GM21447 (cell line): ENCODE results near the gene PHYKPL.
"Not testable (repeated sequence)": the region's sequence is repeated elsewhere in the genome, so short reads cannot be mapped to it uniquely, and the experiment has no call there.

Source experiments
- ATAC-seq: cut with Tn5 transposase; IDR thresholded peaks from one replicate; pipeline ENCODE4 v1.9.1; 2021; ENCODE audit not compliant: unreplicated experiment

Gene PHYKPL

DNA sequence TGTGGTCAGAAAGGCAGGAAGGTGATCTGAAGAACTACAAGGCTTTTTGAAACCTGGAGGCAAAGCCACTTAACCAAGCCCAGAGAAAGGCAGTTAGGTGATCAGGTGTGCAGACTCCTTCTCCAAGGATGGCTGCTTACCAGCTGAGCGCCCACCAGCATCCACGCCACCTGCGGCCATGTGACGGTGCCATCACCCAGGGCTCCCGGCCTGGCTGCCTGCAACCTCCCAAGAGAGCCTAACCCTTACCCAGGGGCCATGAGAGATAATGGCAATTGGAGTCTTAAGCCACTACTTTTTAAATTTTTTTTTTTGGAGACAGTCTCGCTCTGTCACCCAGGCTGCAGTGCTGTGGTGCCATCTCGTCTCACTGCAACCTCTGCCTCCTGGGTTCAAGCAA lies 33.1 kb upstream of the PHYKPL start:
- no peak for ATAC-seq

DNA sequence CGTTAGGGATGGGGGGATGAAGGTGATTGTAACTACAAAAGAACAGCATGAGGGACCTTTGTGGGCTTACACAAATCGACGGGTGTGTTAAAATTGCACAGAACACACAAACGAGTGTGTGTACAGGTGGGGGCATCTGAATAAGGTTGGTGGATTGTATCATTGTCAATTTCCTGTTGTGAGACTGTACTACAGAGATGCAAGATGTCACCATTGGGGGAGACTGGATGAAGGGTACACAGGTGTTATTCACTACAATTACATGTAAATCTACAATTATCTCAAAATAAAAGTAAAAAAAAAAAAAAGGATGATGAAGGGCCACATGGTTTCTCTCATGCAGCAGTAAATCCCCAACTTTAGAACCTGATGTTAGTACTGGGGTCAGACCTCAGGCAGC lies 31.4 kb upstream of the PHYKPL start:
- no peak for ATAC-seq

DNA sequence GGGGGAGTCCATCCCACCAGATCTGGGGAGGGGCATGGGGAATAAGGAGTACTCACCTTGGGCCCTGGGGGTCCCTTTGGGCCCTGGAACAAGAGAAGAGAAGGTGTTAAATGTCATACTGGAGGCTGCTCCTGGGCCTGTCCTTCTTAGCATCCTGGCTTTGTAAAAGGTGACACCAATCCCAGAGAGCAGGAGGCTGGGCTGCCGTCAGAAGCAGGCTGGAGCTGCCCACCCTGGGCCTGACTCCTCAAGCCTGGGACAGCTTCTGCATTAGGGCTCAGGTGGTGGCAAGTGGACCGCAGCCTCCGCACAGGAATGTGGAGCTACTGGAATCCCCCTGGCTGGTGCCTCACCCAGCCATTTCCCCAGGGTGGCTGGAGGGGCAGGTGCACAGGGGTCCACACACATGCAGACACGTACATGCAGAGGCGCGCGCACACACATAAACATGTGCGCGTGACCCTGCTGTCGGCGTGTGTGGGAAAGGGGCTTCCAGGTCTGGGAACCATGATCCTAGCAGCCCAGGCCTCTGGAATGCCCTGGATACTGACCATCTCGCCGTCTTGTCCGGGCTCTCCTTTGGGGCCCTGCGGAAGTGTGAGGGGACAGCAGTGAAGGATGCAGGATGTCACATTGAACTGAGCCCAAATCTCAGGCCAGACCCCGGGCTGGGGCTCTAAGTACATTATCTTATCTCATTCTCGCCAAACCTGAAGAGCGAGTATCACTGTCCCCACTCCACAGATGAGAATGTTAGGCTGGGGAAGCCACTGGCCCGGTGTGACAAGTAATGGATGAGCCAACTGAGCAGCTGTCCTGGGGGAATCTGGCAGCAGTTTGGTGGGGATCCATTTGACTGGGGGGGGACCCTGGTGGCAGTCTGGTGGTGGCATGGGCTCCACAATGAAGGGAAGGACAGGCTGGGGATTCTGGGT lies 29.3 kb upstream of the PHYKPL start:
- ATAC-seq: no peak

DNA sequence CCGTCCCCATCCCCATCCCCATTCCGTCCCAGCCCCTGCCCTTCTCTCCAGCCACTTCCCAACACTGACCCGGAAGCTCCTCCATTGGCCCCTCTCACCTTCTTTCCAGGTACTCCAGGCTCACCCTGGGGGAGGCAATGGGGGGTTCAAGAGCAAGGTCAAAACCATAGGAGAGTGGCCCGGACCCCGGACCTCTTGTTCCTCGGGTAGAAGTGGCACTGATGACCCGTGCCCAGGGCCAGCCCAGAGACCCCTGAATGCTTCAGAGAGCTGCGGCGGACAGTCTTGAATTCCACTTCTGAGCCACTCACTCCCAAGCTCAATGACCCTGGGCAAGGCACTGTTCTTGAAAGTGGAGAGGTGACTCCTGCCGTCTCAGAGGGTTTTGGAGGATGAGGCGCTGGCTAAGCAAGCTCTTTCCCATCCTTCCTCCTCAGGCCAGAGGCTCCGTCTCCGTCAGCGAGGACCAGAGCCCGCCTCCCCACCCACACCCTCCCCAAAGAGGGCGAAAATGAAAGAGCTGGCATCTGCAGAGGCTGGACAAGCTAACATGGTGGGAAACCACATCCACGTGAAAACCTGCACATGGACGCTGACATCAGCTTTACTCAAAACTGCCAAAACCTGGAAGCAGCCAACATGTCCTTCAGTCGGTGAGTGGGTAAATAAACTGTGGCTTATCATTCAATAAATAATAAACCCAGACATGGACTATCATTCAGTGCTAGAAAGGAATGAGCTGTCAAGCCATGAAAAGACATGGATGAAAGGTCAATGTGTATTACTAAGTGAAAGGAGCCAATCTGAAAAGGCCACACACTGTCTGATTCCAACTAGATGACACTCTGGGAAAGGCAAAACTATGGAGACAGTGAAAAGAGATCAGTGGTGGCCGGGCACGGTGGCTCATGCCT lies 27.3 kb upstream of the PHYKPL start:
- no peak for ATAC-seq

DNA sequence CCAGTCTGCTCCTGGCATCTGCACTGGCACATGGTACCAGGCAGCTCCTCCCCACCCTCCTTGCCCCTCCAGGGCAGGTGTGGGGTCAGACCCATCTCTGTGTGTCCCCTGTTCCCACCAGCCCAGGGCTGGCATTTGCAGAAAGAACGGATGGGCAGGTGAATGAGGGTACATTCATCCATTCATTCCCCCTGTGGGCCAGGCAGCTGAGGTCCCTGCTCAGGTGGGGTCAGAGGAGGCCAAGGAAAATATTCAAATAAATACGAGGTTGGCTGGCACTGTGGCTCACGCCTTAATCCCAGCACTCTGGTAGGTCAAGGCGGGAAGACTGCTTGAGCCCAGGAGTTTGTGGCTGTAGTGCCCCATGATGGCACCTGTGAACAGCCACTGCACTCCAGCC lies 25.0 kb upstream of the PHYKPL start:
- ATAC-seq: no peak

DNA sequence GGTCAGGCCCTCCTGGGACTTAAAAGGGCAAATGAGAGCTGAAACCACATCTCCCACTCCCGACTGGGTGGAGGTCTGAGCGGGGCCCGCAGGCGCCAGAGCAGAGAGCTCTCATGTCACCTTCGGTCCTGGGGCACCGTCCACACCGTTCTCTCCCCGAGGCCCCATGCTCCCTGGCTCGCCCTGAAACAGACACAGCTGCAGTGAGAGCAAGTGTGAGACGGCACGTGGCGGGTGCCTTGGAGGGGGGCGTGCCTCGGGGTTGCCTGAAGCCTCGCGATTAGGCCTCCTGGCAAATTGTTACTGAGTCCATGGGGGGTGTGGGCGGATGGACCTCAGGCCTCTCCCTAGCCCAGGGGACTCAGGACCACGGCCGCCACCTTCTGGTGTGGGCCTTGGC lies 24.1 kb upstream of the PHYKPL start:
- ATAC-seq: no peak

DNA sequence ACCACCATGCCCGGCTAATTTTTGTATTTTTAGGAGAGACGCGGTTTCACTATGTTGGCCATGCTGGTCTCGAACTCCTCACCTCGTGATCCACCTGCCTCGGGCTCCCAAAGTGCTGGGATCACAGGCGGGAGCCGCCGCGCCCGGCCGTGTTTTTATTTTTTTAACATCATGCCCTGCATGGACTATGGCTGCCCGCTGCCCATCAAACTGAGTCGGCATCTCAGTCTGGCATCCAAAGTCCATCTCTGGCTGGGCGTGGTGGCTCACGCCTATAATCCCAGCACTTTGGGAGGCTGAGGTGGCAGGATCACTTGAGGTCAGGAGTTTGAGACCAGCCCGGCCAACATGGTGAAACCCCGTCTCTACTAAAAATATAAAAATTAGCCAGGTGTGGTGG lies 21.0 kb upstream of the PHYKPL start:
- not testable (repeated sequence) for ATAC-seq

DNA sequence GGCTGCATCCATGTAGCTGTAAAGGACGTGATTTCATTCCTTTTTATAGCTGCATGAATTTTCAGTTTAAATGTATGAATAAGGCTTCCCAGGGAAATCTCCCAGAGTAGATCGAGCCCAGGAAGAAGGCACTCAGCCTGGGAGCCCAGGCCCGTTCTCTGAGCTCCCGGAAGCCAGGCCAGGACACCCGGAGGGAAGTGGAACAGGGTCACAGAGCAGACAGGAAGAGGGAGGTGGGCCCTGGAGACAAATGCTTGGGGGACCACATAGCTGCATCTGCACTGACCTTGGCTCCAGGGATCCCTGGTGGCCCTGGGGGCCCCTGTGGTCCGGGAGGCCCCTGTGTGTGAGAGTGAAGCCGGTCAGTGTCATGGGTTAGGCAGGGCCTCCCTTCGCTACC lies 19.7 kb upstream of the PHYKPL start:
- no peak for ATAC-seq

DNA sequence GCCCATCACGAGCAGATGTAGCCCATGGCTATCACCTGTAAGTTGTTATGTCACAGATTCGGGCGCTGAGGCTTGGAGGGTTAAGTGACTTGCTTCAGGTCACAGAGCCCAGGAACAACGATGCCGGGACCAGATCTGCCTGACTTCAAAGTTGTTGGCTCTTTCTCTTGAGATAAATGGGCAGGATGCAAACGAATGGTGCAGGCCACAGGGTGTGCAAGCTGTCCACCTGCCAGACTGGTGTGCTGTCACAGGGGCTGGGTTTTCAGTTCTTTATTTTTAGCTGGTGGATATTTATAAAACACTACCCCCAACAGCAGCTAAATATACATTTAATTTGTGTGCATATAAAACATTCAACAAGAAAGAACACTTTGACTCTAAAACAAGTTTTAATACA lies 17.7 kb upstream of the PHYKPL start:
- ATAC-seq: no peak

DNA sequence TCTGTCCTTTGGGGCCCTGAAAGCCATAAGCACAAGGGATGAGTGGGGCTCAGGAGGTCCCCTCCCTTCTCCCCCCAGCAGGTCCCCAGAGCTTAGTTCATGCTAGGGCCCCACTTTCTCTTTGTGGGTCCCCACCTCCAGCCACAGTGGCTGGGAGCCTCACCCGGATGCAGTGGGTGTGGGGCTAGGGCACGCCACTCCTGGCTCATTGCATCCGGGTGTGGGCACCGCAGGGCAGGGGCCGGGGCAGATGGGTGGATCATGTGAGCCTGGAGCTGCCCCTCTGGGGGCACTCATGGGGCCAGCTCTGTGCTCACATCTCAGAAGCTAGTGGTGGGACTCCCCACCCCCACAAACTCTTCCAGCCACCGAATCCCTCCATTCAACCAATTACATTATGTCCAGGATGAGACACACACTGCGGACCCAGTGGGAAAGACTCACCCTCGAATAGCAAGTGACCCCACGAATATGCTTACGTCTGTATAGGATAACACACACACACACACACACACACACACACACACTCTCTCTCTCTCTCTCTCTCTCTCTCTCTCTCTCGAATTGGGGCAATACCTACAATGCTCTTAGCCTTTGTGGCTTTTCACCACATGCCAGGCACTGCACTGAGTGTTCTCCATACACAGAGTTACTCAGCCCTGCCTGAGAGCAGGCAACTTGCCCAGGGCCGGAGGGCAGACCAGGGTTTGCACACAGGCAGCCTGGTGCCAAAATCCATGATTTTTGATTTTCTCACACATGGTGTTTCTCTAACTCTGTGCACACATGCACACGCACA lies 16.8 kb upstream of the PHYKPL start:
- no peak for ATAC-seq

DNA sequence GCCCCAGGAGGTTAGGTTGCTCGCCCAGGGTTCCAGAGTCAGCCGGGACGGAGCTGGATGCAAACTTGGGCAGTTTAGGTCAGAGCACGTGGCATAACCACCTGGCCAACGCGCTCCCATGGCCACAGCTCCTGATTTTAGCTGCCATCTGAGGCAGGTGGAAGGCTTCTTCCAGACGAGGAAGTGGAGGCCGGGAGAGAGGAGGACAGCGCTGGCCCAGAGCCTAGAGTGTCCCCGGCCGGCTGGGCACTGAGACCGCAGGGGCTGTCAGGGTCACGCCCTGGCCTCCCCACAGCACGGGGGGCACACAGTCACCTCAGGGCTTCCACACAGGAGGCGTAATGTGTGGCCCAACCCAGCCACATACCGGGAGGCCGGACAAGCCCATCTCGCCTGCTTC lies 16.1 kb upstream of the PHYKPL start:
- no peak for ATAC-seq

DNA sequence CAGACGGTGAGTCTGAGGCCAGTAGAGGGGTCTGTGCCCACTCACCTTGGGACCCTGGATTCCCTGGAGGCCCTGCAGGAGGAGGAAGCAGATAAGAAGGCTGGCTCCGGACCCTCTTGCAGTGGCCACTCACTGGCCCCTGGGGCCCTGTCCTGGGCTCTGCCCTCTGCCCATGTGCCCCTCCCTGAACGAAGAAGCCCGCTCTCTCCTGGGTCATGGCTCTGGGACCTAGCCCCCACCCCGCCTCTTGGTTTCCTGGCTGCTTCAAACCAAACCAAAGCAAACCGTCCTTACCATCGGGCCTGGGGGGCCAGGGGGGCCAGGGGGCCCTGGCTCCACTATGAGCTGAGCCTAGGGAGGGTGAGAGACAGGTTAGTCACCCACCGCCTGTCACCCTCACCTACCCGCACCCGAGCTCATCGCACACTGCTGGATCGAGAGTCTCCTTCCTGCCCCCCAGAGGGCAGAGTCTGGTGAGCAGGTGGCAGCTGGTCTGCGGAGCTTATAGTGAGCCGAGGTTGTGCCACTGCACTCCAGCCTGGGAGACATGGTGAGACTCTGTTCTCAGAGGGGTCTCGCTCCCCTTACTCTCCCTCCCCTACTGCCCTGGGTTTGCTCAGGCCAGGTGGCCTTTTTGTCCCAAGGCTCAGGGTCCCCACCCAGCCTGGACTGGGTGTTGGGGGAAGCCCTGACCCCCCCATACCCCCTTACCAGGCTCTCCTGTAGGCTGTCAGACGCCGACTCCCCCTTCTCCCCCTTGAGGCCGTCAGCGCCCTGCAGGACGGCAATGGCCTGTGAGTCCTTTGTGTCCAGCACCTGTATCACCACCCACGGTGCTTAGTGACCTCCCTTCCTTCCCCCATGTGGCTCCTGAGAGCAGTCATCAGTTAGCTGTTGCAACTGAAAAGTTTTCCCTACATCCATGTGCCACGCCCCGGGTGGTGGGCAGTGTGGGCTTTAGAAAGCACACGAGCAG lies 15.2 kb upstream of the PHYKPL start:
- ATAC-seq: no peak

DNA sequence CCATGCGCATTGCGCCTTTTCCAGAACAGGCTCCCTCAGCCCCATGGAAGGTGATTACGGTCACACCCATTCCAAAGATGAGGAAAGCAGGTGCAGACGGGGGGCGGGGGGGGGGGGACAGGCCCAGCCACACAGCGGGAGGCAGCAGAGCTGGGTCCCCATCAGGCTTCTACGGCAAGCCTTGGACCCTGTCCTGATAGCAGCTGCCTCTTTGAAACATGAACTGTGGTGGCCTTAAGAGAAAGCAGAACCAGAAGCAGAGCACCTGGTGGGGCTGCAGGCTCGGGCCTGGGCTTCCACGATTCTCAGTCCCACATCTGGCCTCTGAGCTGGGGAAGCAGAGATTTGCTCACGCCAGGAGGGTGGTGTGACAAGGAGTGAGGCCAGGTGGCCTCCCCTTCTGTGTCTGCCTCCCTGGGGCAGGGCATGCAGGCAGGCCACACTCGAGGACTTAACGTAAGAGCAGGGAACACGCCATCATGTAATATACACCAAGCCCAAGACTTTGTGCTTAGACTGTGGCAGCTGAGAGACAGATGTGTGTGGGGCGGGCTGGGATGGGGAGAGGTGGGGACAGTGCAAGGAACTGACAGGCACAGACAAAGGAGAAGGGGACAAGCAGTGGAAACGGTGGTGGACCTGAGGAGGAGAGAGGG lies 14.2 kb upstream of the PHYKPL start:
- no peak for ATAC-seq

DNA sequence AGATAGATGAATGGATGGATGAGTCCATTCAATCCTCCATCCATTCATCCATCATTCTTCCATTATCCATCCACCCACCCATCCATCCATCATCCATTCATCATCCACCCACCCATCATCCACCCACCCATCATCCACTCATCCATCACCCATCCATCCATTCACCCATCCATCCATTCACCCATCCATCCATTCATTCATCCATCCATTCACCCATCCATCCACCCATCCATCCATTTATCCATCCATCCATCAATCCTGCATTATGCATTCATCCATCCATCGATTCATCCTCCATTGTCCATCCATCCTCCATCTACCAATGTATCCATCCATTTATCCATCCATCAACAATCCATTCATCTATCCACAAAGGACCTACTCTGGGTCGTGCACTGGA lies 12.8 kb upstream of the PHYKPL start:
- no peak for ATAC-seq

DNA sequence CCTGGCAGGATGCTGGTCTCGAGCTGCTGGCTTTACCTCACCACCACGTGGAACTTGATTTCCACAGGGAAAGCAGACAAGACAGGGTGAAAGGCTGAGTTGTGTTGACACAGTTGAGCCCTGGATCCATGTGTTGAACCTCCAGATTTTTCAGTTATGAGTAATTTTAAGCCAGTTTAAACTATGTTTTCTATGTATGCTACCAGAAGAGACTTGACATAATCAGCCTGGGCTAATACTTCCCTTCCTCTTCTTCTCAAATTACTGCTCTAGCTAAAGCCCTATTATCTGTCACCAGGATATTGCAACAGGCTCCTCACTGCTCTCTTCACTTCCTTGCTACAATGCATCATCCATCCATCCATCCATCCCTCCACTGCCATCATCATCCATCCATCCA lies 12.0 kb upstream of the PHYKPL start:
- no peak for ATAC-seq

DNA sequence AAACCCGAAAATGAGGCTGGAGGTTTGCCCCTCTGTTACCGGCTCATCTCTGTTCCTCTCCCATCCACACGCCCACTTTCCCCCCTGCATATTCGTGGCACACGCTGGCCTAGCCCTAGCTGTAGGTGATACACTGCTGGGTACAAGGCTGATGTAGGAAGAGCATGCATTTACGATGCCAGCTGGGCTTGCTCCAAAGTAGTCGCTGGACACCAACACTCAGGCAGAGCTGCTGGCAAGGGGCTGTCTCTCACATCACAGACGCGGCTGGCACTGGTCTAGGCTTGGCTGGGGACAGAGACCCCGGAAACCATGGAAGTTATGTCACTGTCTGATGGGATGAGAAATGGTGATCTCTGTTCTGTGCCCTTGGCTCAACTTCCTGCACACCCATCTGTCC lies 9.8 kb upstream of the PHYKPL start:
- ATAC-seq: no peak

DNA sequence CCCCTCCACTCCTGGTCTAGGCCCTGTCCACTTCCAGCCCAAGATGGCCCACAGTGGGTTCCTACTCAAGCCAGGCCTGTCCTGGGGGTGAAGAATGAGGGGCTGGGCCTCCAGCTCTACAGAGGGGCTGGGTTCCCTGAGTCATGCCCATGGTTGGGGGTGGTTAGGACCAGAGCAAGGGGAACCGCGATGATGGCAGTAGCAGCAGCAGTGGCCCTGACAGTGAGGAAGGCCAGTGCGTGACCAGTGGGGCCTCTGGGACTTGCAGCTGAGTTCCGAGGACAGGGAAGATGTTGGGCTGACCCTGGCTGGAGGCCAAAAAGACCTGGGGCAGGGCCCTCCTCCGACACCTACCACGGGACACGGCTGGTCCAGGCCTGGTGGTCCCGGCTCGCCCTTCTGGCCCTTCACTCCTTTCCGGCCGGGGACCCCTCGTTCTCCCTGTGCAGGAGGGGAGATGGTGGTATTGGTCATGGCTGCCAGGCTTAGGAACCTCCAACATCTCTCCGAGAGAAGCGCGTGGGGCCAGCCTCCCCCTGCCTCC lies 9.2 kb upstream of the PHYKPL start:
- ATAC-seq: no peak

DNA sequence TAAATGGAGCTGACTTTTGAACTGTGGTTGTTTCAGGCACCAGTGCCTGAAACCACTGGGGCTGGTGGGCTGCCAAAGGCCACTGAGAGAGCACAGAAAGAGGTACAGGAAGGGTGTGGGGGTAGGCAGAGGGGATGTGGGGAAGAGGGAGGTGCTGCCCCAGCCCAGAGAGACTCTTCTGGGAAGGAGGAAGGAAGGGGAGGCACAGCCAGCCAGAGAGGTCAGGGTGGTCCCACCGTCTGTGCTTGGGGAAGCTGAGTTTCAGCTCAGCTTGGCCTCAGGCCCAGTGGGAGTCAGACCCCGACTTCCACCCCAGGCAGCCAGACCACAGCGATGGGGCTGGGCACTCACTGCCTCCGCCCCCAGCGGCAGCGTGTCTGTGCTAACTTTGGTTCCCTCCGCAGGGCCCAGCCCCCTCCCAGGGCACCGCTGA lies 8.6 kb upstream of the PHYKPL start:
- ATAC-seq: no peak

DNA sequence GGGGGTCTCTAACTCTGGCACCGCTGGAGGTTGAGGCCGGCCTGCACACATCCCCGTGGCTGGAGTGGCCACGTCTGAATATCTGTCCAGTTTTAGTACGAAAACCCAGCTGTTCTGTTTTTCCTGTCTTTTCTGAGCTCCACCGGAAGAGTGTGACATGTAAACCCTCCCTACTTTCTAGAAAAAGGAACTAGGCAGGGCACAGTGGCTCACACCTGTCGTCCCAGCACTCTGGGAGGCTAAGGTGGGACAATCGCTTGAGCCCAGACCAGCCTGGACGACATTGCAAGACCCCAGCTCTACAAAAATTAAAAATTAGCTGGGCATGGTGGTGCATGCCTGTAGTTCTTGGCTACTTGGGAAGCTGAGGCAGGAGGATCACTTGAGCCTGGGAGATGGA lies 8.2 kb upstream of the PHYKPL start:
- ATAC-seq: no peak
